Measurements from ENCODE around the gene PYGM.

Gene PYGM

DNA sequence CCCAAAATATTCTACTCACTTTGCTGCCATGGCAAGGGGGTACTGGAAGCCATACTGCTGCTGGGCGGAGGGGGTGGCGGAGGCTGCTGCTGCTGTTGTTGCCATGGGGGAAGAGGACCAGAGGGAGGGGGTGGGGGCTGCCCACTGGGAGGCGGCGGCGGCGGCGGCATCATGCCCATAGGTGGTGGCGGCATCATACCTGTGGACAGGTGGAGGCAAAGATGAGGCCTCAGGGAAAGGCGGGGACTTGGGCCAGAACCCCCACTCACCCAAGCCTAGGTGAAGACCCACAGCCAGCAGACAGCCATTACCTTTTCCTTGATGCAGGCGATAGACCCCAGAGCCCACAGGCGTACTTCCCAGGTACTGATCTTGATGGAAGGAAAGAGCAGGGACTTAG, 7.1 kb upstream of the PYGM start:
- DNase-seq, result no peak

DNA sequence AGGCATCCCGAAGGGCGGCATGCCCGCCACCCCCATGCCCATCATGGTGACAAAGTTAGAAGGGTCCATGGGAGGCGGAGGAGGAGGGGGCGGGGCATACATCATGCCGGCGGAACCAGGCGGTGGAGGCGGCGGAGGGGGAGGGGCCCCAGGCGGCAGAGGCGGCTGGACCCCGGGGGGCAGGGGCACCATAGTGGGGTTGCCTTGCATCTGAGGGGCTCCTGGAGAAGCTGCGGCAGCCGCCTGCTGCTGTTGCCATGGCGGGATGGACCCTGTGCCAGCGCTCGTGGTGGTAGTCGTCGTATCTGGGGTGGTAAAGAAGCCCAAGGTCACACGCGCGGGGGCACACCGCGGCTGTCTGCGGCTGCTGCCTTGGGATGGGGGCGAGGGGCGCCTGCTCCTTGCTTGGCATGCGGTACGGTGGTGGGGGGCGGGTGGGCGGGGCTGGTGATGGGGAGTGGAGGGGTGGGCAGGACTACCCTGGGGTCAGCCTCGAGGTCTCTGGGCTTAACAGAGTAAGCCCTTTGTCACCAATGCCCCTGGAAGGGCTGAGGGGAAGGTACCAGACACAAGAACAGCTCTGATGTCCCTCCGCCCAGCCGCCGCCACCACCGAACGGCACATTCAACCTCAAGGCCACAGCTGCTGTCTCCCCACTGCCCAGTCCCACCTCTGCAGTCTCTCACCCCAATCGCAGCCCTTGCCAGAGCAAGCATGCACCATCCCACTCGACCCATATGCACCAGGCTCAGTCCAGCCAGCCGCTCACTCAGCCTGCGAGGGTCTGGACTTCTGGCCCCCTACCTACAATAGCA, 6.3 kb upstream of the PYGM start:
- no peak for DNase-seq

DNA sequence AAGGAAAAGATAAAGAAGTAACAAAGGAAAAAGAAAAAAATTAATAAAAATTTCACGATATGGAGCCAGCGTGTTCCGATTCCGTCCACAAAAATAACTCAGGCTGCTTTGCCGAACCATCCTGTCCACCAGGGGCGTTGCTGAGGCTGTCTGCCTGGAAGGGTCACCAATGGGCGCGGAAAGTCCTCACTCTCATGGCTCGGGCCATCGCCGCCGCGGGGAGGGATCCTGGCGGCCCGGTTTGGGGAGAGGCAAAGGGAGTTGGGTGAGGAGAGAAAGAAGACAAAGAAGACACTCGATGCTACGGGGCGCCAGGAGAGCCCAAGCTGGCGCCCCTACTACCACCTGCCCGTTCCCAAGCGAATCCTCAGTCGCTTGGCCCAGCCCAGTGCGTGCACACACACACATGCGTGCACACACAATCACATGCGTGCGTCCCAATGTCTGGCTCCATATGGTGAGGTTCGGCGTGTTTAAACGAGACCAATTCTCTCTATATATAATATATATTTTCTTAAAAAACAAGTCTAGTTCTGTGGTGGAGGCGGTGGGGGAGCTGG, 5.6 kb upstream of the PYGM start:
- no peak for DNase-seq

DNA sequence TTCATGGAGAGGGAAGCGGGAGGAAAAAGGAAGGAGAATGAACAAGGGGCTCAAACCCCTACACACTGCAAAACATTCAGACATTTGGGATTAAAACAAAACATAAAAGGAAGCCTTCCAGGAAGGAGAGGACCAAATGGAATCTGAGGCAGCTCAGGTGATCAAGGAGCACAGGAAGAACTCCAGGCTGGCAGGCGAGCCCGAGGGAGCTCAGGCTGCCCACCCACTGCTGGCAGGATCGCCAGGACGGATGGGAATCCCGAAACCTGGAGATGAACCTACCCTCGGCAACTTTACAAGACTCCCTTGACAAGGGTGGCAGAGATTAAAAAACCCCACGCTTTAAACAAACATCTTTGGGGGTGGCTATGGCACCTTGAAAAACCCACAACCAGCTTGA, 5.0 kb upstream of the PYGM start:
- no peak for DNase-seq

DNA sequence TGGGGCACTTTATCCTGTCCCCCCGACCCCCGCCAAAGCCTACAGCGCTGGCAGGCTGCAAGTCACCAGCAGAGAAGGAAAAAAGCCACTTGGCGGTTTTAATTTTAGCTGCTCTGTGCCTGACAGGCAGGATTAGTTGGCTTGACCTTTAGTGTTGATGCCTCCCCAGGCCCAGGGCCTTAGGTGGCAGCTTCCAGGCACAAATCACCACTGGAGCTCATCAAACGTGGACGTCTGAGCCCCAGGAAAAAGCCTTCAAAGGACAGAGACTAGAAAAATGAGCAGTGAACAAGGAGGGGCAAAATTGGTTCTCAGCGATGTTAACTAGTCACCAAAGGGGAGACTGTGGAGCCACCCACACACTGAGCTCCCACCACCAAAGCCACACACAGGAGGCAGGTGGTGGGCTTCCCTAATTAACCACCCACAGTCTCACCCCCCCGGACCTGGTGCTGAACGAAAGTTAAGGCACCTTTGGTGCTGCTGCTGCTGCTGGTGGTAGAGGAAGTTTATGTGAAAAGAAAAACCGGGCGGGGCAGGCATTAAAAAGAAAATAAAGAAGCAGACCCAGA, 4.4 kb upstream of the PYGM start:
- no peak for DNase-seq

DNA sequence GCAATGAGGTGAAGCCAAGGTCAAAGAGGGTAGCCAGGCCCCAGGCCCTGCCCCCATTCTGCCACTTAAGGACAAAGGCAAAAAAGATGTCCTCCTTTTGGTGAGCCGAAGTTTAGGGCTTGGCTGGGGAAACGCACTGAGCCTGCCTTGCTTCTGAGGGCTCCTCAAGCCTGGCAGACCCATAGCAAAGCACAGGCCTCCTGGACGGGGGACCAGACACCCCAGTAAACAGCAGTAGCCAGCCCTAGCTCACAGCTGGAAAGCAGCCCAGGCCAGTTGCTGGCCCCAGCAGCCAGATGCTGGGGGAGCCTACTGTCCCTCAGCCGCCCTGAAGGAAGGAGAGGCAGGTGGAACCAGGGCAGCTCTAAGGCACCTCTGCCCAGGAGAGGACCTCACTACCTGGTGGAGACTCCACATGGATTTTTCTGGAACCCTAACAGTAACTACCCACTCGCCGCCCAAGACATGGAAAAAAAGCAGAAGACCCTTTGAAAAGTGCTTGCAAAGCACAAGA, 3.8 kb upstream of the PYGM start:
- DNase-seq, result no peak

DNA sequence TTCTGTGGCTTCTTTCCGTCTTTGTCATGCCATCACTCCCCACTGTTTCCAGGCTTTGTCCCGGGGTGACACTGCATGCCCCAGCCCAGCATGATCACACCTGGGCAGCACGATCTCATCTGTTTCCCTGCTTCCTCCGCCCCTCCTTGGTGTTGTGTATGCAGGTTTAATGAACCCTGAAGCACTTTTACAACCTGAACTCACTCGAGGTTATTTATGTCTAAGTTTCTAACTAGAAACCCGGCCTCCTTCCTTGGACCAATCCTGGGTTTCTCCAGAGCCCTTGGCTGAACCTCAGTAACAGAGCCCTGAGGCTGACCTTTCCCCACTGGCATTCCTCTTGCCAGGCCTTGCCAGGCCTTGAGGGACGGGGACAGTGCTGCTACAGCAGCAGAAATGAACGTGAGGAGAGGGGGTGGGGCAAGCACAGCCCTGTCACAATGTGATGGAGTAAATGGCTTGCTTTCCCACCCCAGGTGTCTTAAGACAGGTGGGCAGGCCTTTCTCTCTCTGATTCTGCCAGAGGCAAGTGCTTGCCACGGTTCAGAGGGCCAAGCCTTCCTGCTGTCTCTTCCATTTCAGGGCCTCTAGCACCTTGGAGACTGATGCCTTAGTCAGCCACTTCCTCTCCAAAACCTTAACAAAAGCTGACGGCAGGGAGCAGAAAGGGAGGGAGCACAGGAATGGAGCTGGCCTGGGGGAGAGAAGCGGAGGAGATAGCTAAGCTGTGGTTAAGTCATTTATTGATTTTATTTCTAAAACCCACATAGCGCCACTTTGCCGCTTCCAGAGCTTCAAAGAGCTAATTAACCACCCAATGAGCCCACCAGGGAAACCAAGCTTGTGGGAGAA, 3.1 kb upstream of the PYGM start:
- no peak for DNase-seq

DNA sequence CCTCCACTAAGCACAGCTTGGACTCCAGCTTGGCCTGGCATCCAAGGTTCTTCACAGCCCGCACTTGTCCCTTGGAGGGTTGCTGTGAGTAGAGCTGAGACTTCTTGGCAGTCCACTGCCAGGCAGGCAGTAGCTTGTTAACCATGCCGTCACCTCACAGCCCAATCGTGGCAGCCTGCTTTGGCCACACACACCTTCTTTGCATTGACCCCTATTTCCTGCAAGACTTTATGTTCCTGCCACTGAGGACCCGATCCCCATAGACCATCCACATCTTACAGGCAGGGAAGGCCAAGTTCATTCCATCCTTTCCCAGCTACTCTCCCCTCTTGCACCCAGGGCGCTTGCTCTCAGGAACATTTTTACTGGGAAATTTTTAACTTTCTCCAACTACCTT, 2.5 kb upstream of the PYGM start:
- DNase-seq, result no peak

DNA sequence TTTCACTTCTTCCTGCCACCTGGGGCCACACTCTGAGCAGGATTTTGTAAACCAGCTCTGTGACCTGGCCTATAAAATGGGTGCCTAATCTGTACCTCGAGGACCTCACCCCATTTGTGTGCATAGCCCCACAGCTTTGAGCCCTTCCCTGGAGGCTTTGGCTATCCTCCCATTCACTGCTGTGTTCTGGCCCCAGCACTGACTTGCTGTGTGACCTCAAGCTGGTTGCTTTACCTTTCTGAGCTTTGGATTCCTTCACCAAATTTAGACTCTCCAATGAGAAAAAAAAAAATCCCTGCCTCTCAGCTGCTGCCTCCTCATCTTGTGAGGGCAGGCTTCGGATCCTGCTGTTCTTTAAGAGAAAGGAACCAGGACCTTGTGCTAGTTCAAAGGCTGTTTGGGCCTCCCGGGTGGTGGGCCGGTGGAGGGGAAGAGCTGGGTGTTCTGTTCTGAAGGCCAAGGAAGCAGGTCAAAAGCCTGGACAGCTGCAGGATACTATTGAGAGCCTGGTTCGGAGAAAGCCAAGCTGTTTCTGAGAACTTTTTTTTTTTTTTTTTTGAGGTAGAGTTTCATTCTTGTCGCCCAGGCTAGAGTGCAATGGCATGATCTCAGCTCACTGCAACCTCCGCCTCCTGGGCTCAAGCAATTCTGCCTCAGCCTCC, 1.1 kb upstream of the PYGM start:
- DNase-seq, result no peak

DNA sequence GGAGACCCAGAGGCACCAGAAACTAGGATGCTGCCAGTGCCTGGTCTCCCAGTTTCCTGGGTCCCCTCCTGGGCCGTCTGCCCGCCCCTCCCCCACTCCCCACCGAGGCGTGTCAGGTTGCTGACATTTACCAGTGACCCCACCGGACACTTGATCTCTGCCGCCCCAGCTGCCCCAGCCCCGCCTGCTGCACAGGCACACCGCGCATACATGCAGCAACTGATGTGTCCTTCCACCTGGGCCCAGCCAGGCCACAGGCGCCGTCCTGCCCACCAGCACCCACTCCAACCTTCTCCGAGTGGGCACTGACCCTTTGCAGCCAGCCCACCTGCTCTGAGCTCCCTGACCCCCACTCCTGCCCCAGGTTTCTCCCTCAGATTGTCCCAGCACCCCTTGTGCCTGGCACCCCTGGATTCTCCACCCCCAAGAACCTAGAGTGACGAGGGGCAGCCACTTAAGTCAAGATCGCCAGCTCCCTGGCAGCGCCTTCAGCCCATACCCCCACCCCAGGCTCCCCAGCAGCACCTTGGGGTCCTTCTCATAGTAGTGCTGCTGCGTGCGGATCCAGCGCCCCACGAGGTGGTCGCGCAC, 548 bp downstream of the PYGM start:
- DNase-seq, result no peak

DNA sequence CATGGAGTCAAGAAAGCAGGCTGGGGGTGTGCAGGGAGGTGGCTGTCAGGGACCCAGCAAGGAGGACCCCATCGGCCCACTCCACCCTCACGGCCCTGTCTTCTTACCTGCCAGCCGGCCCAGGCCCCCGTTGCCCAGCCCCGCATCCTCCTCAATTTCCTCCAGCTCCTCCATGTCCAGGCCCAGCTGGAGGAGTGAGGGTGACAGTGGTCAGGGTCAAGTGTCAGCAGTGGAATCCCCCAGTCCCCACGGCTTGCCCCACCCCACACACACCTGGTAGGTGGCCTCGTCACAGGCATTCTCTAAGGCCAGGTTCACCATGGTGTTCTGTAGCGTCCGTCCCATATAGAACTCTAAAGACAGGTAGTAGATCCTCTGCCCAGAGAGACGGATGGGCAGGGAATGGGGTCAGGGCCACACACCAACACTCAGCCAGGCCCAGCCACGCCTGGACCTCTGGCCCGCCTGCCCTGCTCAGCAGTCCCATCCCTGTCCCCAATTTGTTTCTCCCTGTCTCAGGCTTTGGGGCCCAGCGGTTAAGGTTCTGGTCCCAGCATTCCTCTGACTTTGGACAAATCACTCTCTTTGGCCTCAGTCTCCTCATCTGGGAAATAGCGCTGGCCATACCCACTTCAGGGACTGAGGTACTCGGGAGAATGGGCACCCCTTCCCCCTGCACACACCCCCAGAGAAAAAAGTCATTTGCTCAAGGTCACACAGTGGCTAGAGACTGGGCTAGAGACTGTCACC, 1.3 kb downstream of the PYGM start:
- no peak for DNase-seq

DNA sequence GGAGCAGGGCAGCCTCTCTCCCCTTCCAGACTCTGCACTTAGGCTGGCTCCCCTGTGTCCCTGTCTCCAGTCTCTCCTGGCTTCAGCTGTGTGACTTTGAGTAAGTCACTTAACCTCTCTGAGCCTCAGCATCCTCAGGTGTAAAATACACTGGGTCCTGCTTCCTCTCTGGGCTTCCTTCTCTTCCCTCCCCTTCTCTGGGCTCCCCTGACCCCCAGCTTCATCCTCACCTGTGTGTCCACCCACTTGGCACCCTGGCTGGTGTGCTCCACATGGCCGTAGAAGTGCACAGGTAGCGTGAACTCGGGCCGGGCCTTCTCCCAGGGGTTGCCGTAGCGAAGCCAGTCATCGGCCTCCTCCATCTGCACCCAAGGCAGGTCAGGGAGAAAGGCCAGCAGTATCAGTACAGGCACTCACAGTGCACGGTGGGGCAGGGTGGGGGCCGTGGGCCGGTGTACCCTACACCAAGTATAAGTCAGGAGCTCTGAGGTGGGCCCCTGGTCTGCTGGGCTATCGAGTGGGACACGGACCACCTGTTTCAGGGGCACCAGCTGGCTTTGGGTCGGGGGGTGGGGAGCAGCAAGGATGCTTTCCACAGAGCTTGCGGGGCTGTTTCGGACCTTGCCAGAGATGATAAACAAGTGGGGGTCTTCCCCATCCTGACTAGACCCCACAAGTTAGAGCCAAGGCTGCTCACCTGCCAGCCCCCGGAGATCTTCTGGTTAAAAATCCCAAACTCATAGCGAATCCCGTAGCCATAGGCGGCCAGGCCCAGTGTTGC, 2.0 kb downstream of the PYGM start:
- DNase-seq, result no peak

DNA sequence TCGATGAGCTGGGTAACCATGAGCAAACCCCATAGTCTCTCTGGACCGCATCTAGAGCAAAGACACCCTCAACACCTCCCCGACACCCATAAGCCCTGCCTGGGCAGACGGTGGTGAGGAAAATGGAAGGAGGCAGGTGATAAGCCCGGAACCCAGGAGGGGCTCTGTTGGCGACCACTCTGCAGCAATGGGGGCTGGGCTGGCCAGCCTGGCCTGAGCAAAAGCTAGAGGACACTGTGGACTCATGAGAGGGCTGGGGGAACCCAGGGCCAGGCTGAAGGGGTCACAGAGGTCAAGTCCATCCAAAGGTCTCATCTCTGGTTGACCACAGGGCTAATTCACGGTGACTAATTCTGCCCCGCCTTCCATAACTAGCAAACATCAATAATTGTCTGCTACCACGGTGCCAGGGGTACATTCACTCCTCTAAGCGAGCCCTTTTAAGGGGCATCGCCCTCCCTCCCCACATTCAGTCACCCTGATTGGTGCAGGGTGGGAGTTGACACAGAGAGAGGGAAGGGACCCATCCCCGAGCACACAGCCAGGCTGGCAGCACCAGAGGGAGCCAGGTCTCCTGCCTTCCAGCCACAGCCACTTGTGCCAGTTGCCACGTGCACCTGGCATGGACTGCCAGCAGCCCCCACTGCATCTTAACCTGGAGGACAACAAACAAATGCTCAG, 4.0 kb downstream of the PYGM start:
- no peak for DNase-seq

DNA sequence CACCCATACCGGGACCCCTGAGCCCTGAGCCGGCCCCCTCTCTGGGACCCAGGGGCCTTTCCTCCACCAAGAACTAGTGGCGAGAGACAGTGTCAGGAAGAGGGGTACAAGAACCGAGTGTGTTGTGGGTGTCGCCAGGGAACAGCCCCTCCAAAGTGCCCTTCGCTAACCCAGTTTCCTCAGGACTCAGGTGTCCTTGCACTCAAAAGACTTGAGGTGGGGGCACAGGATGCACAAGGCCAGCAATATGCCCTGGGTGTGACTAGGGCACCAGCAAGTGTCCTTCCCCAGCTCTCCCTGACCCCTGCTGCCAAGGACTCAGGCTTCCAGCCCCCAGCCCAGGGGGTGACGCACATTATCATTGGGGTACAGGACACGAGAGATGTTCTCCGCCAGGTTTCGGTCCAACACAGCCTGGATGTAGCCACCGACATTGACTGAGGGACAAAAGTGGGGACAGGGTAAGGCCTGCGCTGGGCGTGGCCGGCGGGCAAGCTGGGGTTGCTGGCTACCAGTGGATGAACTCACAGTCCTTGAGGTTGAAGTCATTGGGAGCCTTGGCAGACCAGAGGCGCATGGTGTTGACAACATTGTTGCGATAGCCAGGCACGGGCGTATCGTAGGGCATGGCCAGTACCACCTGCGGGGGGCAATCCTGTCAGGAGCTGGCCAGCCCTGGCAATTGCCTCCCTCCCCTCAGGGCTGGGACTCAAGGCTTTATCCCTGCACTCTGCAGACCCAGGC, 4.7 kb downstream of the PYGM start:
- no peak for DNase-seq

DNA sequence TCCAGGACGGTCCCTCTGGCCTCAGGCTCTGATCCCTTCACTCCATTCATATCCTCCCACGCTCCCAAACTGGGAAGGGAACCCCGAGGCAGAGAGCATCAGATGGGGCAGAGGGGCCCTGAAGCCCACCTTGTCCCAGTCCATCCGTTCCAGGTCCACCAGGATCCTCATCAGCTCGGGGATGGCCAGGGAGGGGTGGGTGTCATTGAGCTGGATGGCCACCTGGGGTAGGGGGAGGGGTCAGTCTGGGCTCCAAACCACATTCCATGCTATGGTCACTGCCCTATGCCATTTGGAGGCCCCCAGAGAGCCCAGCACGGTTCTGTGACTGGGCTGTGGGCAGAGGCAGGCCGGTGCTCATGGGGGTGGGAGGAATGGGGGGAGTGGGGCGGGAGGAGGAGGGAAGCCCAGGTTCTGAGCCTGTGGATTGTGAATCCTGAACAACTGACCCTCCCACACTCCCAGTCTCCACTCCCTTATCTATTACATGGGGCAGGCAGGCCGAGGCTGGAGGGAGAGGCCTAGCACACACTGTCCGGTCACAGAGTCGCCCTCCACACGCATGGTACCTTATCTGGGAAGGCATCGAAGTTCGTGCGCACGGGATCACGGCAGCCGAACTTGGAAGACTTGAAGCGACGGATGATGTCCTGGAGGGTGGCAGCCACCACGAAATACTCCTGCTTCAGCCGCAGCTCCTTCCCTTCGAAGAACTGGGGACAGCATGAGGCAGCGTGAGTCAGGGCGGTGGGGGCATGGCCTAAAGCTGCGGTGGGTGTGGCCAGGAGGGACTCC, 5.5 kb downstream of the PYGM start:
- no peak for DNase-seq

DNA sequence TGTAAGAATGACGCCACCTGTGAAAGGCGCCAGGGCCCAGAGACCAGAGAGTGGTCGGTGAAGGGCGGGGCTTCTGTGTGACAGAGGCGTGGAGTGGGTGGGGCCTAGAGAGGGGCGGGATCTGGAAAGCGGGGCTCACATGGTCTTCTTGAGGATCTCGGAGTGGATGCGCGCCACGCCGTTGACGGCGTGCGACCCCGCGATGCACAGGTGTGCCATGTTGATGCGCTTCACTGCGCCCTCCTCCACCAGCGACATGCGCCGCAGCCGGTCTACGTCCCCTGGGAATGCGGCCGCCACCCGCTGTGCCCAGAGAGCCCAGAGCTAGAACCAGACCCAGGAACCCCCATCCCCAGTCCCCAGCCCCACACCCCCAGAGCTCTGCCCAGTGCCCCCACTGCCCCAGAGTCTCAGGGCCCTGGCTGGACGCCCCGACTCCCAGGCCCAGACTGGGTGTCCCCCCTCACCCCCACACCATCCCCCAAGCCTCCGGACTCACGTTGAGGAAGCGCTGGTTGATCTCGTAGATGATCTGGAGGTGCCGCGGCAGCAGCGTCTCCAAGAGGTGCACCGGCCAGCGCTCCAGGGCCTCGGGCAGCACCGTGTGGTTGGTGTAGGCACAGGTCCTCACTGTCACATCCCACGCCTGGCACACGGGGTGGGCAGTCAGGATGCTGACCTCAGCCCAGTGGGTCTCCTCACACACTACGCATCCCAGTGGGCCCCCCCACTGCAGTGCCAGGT, 6.2 kb downstream of the PYGM start:
- DNase-seq, result no peak

DNA sequence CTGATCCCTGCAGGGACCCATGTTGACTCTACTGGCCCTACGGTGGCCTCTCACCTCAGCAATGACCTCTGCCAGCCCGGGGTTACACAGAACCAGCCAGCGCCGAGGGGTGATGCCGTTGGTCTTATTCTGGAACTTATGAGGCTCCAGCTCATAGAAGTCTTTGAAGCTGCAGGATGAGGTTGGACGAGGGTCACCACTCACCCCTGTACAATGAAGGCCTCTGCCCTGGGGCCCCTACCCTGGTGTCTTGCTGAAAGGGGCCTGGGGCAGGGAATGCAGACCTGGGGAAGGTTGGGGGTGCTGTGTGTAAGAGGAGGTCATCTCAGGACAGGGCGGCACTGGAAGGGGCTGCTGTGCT, 6.8 kb downstream of the PYGM start:
- DNase-seq, result no peak
